Thyroid gland (tissue), 4 donors: ENCODE measurements around the gene GPR183.

Source experiments
- CTCF ChIP-seq, 6 experiments: fragments of 200-600 bp in 3 of 6; fragments of 450-650 bp in 3 of 6; sonication (generic) in 3 of 6; IDR thresholded peaks; one replicate each; pipeline ENCODE4 v1.5.1; 2016 to 2019; ENCODE audit warnings: antibody characterized with exemption in 6 of 6, mild to moderate bottlenecking in 2 of 6, inconsistent platforms in 1 of 6, moderate library complexity in 1 of 6
- POLR2A ChIP-seq, 2 donors: fragments of 450-650 bp; IDR thresholded peaks; one replicate each; pipeline ENCODE4 v1.6.1; 2017; ENCODE audit warnings: antibody characterized with exemption in 2 of 2, mild to moderate bottlenecking in 2 of 2, moderate library complexity in 1 of 2

GRCh38 chr13:99301913-99302636 is 5.1 kb downstream of the GPR183 start:
- TF ChIP-seq CTCF (IDR thresholded peaks at IDR 0.05) (no peak), POLR2A (IDR thresholded peaks at IDR 0.05) (no peak)
